Hematopoietic multipotent progenitor cell treated with erythropoietin and hydrocortisone succinate and interleukin-3 and kit ligand, for 8 days (in vitro differentiated cells): Measurements from ENCODE around the gene ZNF436.
A peak's percentile ranks its signal among the peaks of the same experiment; 100 is the strongest.
"Not testable (repeated sequence)": the region's sequence is repeated elsewhere in the genome, so short reads cannot be mapped to it uniquely, and the experiment has no call there.

ENCODE experiments used
- DNase-seq: peaks from one replicate; pipeline ENCODE4 v3.0.0-alpha.2; 2015

ZNF436 gene

DNA sequence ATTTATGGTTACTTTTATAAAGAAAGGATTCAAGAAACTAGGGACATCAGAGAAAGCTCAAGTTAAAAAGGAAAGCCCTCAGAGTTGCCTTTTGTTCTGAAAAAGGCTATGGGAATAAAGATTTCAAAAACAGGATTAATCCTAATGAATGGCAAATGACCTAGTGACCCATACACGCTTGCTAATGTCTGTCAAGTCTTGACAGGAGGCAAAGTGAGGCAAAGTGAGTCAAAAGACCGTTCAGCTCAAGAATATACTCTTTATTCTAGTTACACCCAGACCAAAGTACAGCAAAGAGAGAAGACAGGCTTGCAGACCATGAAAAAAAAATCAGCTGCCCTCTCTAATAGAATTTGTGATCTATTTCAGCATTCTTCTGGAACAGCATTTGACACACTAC lies 3.5 kb downstream of the ZNF436 start:
- no peak for DNase-seq

DNA sequence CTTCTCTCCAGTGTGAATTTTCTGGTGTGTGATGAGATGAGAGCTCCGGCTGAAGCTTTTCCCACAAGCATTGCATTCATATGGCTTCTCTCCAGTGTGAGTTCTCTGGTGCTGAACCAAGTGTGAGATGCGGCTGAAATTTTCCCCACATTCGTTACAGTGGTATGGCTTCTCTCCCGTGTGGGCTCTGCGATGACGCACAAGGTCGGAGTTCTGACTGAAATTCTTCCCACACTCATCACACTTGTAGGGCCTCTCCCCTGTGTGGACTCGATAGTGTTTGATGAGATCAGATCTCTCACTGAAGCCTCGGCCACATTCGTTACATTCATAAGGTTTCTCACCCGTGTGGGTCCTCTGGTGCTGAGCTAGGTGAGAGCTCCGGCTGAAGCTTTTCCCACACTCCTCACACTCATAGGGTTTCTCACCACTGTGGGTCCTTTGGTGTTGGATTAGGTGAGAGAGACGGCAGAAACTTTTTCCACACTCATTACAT lies 7.4 kb downstream of the ZNF436 start:
- DNase-seq: no peak

DNA sequence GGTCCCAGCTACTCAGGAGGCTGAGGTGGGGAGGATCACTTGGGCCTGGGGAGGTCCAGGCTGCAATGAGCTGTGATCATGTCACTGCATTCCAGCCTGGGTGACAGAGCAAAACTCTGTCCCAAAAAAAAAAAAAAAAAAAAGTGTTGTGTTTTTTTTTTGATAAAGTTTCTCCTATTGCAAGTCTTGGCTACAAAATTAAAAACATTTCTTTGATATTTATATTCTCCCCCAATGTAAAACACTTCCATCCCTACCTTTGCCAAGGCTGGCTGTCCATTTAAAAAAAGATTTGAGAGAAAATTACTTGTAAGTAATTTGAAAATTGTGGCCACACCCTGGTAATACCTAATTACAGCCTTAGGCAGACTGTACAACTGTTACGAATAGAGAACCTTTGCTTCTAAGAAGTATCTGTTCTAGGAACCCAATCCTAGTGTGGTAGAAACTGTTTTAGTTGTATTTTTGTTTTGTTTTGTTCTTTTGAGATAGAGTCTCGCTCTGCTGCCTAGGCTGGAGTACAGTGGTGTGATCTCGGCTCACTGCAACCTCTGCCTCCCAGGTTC lies 11.2 kb downstream of the ZNF436 start:
- no peak for DNase-seq

DNA sequence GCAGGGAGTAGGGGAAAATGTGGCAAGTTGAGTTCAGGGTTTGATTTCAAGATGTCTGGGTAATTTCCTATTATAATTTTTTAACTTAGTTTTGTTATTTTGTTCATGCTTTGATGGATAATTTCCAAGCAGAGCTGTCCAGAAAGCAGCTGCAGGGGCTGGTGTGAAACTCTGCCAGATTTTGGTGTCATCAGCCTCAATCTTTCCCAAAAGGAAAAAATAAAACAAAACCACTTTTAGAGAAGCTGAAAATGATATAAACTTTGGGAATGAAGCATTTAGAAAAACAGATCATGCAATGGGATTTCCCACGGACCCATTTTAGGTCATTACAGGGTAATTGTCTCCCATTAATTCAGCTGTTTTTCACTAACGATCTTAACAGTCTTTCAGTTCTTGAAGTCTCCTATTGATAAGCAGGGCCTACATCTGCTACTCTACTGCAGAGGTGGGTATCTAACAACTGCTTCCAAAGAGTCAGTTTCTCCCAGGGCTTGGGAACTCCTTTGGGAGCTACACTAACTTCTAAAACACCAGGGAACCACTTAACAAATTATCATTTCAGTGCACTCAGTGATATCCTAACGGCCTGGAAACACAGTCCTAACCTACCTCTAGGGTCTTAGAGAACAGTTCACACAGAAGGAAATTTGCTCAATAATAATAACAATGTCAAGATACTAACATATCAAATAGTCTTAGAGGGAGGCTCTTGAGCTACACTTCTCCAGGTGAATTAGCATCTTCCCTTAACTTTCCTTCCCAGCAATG lies 12.3 kb downstream of the ZNF436 start:
- no peak for DNase-seq

DNA sequence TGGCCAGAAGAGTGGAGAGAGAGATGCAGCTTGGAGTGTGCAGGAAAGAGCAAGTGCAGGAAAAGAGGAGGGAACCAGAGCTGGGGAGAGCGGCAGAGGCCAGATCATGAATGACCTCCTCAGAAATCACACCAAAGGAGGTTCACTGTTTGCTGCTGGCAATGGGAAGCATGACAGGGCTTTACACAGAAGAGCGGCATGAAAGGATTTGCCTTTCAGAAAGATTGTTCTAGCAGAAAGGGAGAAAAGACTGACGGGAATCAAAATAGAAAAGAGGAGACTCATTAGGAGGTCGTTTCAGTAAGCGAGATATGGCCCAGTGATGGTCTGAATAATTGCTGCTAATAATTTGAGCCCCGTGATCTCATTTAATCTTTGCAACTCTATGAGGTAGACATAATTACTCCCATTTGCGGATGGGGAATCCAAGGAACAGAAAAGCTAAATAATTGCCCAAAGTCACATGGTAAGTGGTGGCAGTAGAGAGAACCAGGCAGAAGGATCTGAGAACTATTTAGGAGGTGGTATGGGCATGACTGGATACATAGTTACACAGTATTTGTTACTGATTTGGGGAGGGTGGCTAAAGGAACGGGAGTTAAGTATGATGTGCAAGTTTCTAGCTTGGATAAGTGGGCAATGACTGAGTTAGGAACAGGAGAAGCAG lies 13.0 kb downstream of the ZNF436 start:
- no peak for DNase-seq

DNA sequence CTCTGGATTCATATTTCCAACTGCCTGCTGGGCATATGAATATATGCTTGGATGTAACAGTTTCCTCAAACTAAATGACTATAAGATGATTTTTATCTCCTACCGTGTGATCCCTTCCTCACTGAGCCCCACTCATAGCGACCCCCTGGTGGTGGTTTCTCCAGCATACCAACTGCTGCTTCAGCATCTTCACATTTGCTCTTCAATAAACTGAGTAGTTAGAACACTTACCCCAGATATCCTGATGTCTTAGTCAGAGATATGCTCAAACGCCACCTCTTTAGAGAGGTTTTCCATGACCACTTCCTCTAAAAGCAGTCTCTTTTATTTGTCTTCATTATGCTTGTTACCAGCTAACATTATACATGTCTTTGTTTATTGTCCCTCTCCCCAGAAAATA lies 15.4 kb downstream of the ZNF436 start:
- DNase-seq: no peak

DNA sequence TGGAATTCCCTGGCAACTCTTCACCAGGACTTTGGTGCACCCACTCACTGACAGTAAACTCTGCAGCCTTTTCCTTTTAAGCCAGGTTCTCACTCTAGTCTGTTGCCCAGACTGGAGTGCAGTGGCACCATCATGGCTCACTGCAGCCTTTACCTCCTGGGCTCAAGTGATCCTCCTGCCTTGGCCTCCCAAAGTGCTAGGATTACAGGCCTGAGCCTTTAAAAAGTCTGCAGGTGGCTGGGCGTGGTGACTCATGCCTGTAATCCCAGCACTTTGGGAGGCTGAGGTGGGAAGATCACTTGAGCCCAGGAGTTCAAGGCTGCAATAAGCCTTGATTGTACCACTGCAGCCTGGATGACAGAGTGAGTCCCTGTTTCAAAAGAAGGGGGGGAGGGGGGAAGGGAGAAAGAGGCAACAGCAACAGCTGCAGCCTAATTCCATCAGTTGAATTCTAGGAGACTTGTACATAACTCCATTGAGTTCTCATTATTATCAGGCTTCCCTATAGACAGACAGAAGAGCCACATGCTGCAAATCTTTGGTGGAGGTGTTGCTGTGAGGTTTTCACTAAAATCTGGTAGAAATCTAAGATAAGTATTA lies 17.4 kb downstream of the ZNF436 start:
- no peak for DNase-seq

DNA sequence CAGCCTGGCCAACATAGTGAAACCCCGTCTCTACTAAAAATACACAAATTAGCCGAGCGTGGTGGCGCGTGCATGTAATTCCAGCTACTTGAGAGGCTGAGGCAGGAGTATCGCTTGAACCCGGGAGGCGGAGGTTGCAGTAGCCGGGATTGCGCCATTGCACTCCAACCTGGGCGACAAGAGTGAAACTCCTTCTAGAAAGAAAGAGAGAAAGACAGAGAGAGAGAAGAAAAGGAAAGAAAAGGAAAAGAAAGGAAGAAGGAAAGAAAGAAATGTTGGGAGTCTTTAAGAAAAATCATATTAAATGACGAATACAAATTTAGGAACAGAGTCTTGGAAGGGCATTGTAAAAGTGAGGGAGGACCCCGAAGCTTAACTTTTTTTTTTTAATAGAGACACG lies 23.7 kb downstream of the ZNF436 start:
- DNase-seq: no peak

DNA sequence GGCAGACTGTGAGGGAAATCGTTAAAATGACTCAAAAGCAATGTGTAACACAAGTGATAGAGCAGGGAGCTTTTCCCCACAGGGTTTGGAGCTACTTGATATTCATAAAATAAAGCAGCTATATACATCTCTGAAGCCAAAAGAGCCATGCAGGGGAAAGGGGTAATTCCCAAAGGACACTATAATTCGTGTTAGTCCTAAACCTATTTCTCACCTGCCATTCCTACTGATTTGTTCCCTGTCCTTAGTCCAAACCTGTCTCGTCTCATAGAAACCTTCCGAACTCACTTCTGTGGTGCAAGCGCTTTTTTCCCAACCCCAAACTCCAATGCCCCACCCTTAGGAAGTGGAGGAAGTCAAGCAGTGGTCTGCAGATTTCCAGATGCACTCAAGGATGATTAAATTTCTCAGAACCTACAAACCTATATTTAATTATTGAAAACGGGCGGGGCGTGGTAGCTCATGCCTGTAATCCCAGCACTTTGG lies 24.6 kb downstream of the ZNF436 start:
- DNase-seq: no peak

DNA sequence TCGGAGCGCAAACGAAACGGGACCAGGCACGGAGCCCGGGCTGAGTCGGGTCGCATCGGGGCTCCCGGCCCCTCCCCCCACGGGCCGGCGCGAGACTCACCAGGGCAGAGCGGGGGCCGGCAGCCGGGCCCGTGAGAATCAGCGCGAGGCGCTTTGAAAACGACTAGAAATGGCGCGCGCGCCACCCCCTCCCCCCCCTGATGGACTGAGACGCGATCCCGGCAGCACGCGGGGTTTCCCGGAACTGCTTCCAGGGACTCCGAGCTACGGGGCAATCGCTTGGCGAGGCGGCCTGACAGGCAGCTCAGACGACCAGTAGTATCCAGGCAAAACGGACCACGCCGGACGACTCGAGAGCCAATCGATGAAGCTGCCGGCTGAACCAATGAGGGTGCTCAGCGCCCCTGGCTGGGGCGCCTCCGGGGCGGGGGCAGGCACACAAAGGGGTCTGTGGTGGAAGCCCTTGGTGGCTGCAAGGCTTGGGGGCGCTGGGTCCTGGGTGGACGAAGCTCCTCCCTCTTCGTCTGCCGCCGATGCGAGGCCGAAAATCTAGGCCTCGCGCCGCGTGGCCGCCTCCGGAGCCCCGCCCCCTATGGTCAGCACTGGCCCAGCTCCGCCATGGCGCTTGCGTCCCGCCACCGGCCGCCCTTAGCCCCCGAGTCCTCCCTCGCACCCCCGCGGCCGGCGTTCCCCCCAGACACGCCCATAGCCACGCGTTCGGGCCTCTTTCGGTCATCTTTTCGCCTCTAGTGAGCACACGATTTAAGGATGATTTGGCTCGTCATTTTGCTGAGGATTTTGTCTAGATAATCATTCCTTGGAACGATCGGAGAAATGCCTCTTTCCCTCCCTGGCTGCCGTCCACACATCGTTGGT lies 25.3 kb downstream of the ZNF436 start, which contains the start of gene HNRNPR:
Gene HNRNPR, minus strand, starts transcription at position 174 of the 876 bp plus-strand sequence. CDS start 3,276 bp downstream, outside the sequence.
- peak; percentile 99 for DNase-seq

DNA sequence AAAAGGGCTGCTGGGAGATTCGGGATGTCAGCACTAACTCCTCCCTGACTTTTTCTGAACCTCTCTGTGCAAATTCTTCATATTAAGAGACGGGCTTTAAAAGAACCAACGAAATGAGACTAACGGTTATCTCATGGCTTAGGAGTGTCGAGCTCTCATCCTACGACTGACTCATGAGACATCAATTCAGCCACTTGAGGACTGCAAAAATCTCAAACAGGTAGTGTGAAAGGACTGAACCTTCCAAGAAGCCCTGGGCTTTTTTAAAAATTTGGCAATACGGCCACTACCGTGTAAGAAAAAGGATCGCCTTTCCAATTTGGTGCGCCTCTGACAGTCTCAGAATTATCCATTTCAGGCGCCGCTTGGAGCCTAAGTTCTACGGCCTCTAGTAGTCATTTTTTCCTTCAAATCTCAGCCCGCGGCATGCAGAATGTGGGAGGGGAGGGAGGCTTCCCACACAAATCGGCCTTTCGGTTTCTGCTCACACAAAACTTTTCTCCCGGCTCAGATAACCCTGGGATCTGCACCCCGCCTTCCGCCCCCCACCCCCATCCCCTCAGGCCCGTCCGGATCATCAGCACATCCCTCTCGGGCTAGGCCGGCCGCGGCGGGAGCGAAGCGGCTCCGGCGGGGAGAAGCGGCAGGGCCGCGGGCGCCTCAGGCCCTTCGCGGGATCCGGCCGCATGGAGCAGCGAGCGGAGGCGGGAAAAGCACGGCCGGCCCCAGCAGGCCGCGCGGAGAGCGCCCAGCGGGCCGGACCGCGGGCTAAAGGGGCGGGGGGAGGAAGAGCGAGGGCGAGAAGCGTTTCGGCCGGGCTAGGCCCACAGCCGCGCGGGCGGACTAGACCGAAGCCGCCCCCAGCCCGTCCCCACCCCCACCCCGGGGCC lies 26.2 kb downstream of the ZNF436 start:
- peak; percentile 72 for DNase-seq

DNA sequence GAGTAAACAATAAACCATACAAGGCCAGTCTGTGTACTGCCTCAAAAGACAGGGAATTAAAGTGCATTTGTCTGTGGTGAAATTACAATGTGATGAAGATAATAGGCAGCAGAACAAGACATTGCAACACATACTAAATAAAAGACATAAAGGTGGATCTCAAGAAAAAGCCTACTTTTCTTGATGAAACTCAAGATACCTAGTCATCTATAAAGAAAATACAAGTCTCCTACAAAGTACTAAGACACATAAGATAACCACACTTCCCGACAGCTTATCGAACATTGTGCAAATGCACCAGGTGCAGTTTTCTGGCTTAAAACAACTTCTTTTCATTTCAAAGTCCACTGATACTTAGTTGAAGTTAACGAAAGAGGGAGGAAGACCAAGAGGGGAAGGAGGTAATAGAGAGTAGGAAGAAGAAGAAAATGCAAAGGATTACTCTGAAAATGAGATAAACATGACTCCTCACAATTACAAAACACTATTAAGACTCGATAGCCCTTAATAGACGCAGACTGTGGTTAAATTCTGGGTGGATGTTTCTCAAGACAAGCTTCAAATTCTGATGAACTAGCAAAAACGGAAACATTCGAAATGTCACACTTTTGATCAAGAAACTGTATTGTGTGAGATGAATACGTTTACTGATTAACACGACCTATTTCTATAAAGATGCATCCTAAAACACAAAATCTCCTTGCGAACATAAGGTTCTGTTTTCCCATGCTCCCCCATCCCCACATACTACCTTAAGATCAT lies 27.5 kb downstream of the ZNF436 start:
- DNase-seq: peak; percentile 67

DNA sequence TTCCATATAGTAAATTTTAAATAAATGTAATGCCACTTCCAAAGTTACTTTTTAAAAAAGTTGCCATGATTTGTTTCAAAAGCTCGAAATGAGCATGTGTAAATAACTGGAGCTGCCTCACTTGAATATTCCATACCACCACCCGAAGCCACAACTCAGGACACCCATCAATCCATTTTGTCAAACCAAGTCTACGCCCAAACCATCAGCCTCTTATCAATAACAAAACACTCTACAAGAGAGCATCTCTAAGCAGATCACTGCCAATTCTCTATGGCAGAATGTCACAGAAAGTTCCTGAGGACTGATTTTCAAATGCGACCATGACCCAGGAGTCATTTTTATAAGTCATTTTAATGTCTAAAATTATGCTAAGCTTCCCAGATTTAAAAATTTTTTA lies 30.0 kb downstream of the ZNF436 start:
- DNase-seq: peak; percentile 54

DNA sequence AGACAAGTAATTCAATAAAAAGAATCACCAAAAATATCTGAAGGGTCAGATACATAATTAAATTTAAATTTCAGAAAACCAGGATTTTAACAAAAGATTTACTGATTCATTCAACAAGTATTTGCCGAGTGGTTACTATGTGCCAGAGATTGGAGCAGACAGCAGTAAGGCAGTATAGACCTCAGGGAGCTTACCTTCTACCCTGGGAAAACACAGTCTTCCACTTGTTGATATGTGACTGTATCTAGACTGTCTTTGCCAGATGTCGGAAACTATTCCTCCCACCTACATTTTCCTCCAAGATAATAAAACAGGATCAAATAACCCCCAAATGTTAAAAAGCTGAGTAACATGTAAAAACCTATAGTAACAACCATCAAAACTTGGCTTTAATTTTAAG lies 31.8 kb downstream of the ZNF436 start:
- DNase-seq: no peak

DNA sequence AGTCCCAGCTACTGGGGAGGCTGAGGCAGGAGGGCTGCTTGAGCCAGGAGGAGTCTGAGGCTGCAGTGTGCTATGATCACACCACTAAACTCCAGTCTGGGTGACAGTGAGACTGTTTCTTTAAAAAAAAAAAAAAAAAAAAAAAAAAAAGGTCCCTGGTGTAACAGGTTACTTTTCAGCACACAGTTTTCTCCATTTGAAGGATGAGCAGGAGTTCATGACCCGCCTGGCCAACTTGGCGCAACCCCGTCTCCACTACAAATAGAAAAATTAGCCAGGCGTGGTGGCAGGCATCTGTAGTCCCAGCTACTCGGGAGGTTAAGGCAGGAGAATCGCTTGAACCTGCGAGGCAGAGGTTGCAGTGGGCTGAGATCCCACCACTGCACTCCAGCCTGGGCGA lies 37.9 kb downstream of the ZNF436 start:
- DNase-seq: no peak

DNA sequence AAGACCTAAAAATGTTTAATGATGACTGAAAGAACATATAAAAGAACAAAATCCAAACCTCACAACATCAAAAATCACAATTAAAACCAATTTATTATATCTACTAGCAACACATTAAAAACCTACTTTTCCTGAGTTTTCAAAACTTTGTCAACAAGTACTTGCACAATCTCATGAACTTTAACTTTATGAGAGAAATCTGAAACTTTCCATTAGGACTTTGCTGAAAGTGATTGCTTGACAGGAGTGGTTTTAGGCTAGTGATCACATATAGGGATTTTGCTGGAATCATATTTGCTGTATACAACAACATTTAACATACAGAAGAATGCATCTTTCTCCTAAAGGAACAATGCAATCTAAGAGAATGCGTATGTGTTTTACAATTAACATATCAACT lies 38.8 kb downstream of the ZNF436 start:
- no peak for DNase-seq

DNA sequence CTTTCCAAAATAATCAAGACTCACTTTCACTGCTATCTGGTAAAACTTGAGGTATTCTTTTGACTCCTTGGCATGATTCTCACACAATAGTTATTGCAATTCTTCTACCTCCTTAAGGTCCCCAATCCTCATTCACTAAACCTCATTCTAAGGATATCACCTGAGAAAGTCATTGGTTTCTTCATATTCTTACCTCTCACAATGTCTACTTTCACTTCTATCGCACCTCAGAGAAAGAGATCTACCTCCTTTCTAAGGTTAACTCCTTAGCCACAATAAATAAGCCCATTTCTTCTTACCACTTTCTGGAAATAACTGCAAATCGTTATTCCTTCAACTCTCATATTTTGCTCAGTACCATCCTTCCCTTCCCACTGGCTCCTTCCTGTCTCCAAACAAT lies 44.2 kb downstream of the ZNF436 start:
- DNase-seq: no peak

DNA sequence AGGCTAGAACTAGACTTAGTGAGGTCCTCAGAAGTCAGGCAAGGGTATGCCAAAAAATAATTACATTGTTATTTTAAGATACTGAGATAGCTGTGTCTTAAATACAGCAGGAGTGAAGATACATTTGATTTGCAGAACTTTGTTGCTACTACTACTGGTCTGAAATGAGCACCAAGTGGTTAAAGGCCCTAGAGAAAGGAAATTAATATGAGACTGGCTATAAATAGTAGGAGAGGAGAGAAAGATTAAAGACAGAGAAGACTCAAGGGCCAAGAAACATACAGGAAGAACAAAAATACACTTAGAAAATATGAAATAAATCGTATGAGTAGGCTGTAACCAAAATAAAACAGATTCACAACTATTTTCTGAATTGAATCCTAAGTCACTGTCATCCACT lies 46.9 kb downstream of the ZNF436 start:
- DNase-seq: no peak

DNA sequence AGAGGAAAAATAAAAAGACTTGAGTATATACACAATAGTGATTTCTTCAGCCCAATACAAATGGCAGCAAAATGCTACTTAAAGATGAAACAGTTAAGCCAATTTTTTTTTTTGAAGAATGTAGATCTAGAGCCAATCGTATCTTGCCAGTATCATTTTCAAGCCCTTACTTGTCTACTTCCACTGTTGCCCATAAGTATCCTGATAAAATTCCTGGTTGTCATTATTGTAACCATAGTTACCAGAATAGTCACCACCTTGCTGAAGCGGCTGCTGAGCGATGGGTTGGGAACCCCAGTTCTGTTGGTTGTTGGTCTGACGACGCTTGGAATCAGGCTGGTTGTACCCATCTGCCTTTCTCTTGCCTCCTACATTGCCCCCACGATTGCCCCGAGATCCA lies 59.4 kb downstream of the ZNF436 start:
- DNase-seq: not testable (repeated sequence)
